ENCODE data around the gene WDR74. TPM values are rescaled to one million over a fixed set of nuclear protein-coding genes. Genes with fewer than 3 reads are reported as not detected.
"Not testable (repeated sequence)": the region's sequence is repeated elsewhere in the genome, so short reads cannot be mapped to it uniquely, and the experiment has no call there.

WDR74 gene
- total and polyA plus RNA-seq, 9 of the 15 experiments (the other 6 are each of a cell fraction or from before 2014, with no cell fraction given): 32.7 to 210 (median 114) TPM

DNA sequence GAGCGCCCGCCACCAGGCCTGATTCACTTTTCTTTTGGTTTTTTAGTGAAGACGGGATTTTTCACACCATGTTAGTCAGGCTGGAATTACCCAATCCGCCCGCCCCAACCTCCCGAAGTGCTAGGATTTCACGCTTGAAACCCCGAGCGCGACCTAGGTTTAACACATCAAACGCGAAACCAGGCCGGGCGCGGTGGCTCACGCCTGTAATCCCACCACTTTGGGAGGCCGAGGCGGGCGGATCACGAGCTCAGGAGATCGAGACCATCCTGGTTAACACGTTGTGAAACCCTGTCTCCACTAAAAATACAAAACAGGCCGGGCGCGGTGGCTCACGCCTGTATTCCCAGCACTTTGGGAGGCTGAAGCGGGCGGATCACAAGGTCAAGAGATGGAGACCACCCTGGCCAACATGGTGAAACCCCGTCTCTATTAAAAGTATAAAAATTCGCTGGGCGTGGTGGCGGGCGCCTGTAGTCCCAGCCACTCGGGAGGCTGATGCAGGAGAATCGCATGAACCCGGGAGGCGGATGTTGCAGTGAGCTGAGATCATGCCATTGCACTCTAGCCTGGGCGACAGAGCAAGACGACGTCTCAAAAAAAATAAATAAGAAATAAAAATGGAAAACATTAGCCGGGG lies 1.5 kb upstream of the WDR74 start (continued):
- TF ChIP-seq, protein P1, sequence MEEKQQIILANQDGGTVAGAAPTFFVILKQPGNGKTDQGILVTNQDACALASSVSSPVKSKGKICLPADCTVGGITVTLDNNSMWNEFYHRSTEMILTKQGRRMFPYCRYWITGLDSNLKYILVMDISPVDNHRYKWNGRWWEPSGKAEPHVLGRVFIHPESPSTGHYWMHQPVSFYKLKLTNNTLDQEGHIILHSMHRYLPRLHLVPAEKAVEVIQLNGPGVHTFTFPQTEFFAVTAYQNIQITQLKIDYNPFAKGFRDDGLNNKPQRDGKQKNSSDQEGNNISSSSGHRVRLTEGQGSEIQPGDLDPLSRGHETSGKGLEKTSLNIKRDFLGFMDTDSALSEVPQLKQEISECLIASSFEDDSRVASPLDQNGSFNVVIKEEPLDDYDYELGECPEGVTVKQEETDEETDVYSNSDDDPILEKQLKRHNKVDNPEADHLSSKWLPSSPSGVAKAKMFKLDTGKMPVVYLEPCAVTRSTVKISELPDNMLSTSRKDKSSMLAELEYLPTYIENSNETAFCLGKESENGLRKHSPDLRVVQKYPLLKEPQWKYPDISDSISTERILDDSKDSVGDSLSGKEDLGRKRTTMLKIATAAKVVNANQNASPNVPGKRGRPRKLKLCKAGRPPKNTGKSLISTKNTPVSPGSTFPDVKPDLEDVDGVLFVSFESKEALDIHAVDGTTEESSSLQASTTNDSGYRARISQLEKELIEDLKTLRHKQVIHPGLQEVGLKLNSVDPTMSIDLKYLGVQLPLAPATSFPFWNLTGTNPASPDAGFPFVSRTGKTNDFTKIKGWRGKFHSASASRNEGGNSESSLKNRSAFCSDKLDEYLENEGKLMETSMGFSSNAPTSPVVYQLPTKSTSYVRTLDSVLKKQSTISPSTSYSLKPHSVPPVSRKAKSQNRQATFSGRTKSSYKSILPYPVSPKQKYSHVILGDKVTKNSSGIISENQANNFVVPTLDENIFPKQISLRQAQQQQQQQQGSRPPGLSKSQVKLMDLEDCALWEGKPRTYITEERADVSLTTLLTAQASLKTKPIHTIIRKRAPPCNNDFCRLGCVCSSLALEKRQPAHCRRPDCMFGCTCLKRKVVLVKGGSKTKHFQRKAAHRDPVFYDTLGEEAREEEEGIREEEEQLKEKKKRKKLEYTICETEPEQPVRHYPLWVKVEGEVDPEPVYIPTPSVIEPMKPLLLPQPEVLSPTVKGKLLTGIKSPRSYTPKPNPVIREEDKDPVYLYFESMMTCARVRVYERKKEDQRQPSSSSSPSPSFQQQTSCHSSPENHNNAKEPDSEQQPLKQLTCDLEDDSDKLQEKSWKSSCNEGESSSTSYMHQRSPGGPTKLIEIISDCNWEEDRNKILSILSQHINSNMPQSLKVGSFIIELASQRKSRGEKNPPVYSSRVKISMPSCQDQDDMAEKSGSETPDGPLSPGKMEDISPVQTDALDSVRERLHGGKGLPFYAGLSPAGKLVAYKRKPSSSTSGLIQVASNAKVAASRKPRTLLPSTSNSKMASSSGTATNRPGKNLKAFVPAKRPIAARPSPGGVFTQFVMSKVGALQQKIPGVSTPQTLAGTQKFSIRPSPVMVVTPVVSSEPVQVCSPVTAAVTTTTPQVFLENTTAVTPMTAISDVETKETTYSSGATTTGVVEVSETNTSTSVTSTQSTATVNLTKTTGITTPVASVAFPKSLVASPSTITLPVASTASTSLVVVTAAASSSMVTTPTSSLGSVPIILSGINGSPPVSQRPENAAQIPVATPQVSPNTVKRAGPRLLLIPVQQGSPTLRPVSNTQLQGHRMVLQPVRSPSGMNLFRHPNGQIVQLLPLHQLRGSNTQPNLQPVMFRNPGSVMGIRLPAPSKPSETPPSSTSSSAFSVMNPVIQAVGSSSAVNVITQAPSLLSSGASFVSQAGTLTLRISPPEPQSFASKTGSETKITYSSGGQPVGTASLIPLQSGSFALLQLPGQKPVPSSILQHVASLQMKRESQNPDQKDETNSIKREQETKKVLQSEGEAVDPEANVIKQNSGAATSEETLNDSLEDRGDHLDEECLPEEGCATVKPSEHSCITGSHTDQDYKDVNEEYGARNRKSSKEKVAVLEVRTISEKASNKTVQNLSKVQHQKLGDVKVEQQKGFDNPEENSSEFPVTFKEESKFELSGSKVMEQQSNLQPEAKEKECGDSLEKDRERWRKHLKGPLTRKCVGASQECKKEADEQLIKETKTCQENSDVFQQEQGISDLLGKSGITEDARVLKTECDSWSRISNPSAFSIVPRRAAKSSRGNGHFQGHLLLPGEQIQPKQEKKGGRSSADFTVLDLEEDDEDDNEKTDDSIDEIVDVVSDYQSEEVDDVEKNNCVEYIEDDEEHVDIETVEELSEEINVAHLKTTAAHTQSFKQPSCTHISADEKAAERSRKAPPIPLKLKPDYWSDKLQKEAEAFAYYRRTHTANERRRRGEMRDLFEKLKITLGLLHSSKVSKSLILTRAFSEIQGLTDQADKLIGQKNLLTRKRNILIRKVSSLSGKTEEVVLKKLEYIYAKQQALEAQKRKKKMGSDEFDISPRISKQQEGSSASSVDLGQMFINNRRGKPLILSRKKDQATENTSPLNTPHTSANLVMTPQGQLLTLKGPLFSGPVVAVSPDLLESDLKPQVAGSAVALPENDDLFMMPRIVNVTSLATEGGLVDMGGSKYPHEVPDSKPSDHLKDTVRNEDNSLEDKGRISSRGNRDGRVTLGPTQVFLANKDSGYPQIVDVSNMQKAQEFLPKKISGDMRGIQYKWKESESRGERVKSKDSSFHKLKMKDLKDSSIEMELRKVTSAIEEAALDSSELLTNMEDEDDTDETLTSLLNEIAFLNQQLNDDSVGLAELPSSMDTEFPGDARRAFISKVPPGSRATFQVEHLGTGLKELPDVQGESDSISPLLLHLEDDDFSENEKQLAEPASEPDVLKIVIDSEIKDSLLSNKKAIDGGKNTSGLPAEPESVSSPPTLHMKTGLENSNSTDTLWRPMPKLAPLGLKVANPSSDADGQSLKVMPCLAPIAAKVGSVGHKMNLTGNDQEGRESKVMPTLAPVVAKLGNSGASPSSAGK (IDR thresholded peaks at IDR 0.05): peak; percentile 48; the same call in 1 of the 2 replicates
- TF ChIP-seq ZNF12 (CRISPR knock-in tag; IDR thresholded peaks at IDR 0.05): 0 out of 2 replicates have a peak, but pooled peaks have one; percentile 16
- peak; percentile 55 for TF ChIP-seq NELFE (IDR thresholded peaks at IDR 0.05; ENCODE audit: insufficient read depth, insufficient read length)
- TF ChIP-seq ETV6 (IDR thresholded peaks at IDR 0.05; ENCODE audit: borderline replicate concordance in 1 of 2, low read depth in 2 of 2, low read length in 1 of 2): not testable (repeated sequence)
- 0 out of 2 replicates have a peak, but pooled peaks have one; percentile 57 for TF ChIP-seq ETV6 (CRISPR knock-in tag; IDR thresholded peaks at IDR 0.05; ENCODE audit: borderline replicate concordance)
- 0 out of 2 replicates have a peak, but pooled peaks have one; percentile 62 for TF ChIP-seq ZNF274 (IDR thresholded peaks at IDR 0.05; ENCODE audit: borderline replicate concordance, low read depth, low read length)
- TF ChIP-seq, protein P2, sequence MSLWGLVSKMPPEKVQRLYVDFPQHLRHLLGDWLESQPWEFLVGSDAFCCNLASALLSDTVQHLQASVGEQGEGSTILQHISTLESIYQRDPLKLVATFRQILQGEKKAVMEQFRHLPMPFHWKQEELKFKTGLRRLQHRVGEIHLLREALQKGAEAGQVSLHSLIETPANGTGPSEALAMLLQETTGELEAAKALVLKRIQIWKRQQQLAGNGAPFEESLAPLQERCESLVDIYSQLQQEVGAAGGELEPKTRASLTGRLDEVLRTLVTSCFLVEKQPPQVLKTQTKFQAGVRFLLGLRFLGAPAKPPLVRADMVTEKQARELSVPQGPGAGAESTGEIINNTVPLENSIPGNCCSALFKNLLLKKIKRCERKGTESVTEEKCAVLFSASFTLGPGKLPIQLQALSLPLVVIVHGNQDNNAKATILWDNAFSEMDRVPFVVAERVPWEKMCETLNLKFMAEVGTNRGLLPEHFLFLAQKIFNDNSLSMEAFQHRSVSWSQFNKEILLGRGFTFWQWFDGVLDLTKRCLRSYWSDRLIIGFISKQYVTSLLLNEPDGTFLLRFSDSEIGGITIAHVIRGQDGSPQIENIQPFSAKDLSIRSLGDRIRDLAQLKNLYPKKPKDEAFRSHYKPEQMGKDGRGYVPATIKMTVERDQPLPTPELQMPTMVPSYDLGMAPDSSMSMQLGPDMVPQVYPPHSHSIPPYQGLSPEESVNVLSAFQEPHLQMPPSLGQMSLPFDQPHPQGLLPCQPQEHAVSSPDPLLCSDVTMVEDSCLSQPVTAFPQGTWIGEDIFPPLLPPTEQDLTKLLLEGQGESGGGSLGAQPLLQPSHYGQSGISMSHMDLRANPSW (CRISPR knock-in tag; IDR thresholded peaks at IDR 0.05): peak; percentile 44; the same call in 1 of the 2 replicates
- peak; percentile 65; the same call in 1 of the 2 replicates for TF ChIP-seq TRIM28 (IDR thresholded peaks at IDR 0.05)
- TF ChIP-seq TGIF2 (CRISPR knock-in tag; IDR thresholded peaks at IDR 0.05): peak; percentile 89
- TF ChIP-seq FOXA3 (CRISPR knock-in tag; conservative IDR thresholded peaks at IDR 0.05 in 1 of 2, IDR thresholded peaks at IDR 0.05 in 1 of 2): 0 out of 4 replicates have a peak, but pooled peaks of 1 of the 2 experiments have one; percentile 15
- TF ChIP-seq CHD2 (IDR thresholded peaks at IDR 0.05; ENCODE audit: low read depth, low read length): peak; percentile 26; the same call in 1 of the 2 replicates
- TF ChIP-seq RBM22 (IDR thresholded peaks at IDR 0.05; ENCODE audit: low read depth, low read length, poor library complexity, severe bottlenecking): peak; percentile 97
- peak; percentile 84; the same call in 1 of the 2 replicates for TF ChIP-seq ZC3H4 (CRISPR knock-in tag; IDR thresholded peaks at IDR 0.05; ENCODE audit: borderline replicate concordance)

Data from K562 (cell line).